Right cardiac atrium (tissue), 5 donors: ENCODE data around the gene LSAMP. TPM values are rescaled to one million over a fixed set of nuclear protein-coding genes. Genes with fewer than 3 reads are reported as not detected.

Experiments
- ATAC-seq, 2 donors: fragments of 200-7000 bp; cut with Tn5 transposase; one replicate each; pipeline versions ENCODE4 v1.8.0 to v1.9.1; 2020; ENCODE audit warnings: moderate library complexity in 2 of 2, mild to moderate bottlenecking in 1 of 2
- DNase-seq, 3 donors: peaks; one replicate each; pipeline ENCODE4 v3.0.0-alpha.2; 2020
- H3K27ac ChIP-seq: one replicate; pipeline ENCODE4 v1.5.1; 2013; ENCODE audit warnings: mild to moderate bottlenecking, low read length, control low read depth, moderate library complexity
- H3K27me3 ChIP-seq: one replicate; pipeline ENCODE4 v1.6.1; 2013; ENCODE audit not compliant: control insufficient read depth, insufficient read depth
- H3K4me1 ChIP-seq: one replicate; pipeline ENCODE4 v1.6.1; 2013; ENCODE audit warnings: low read length; ENCODE audit not compliant: control insufficient read depth, insufficient read depth
- H3K4me3 ChIP-seq: one replicate; pipeline ENCODE4 v1.5.1; 2013; ENCODE audit warnings: low read length, control low read depth
- H3K9me3 ChIP-seq: one replicate; pipeline ENCODE4 v1.6.1; 2013; ENCODE audit warnings: low read length; ENCODE audit not compliant: control insufficient read depth
- WGBS: extraction: QIAGEN DNeasy Blood & Tissue Kit; methylation state at CpG from one replicate; pipeline ENCODE4 v1.1.7; 2013; 5-methylcytosine and 5-hydroxymethylcytosine counted together
- intact Hi-C, 4 donors: fragments of 100-400 bp; cut with DNase I; formaldehyde crosslinking; loops; one replicate each; pipeline versions ENCODE4 v1.11.0 to v1.14.0; 2022 to 2023
- polyA plus RNA-seq: library from polyadenylated mRNA; stranded (reverse); fragments of 200-250 nt; gene quantifications from one replicate; pipeline ENCODE4 v1.2.3, GENCODE V29; 2013
- total RNA-seq, 4 donors: library from RNA; stranded (reverse); fragmentation: NEBNext Ultra II Directional; extraction: Animal tissue kit (Norgen Biotek cat#: 25700); gene quantifications; one replicate each; pipeline ENCODE4 v1.2.1, GENCODE V29; 2021
- donor health status: healthy with polysubstance abuse.
- donor health status: DM: no; HTN: yes; CAD: no.
- donor health status: DM: no; HTN: no; CAD: no.
- donor health status: DM: no; HTN: yes; CAD: no; lungs with severe emphysema.
- donor health status: DM: yes; HTN: yes; CAD: no.

The LSAMP gene
- total and polyA plus RNA-seq, 5 donors = 1.4 to 6.2 (median 3.7) TPM

- intact Hi-C loops = no loop called here
- 77% methylated on average over 6 of the region's 6 CpGs for WGBS
These were observed 15.6 kb downstream of the LSAMP start for GRCh38 chr3:116429479-116430269.

GRCh38 chr3:116426036-116426435 lies 19.3 kb downstream of the LSAMP start:
- WGBS = 88% methylated on average over 8 of the region's 8 CpGs

More at GRCh38 chr3:116429479-116430269, 15.6 kb downstream of the LSAMP start:
- no peak overlapping the region for H3K27ac ChIP-seq
- no peaks in the 10 kb centered on the region for H3K9me3 ChIP-seq
- no peaks in the 10 kb centered on the region for H3K4me1 ChIP-seq
- DNase-seq (no peak), ATAC-seq (no peak)
- no peak overlapping the region for H3K4me3 ChIP-seq
- no peaks in the 10 kb centered on the region for H3K27me3 ChIP-seq

GRCh38 chr3:116425126-116425525 lies 20.2 kb downstream of the LSAMP start:
- no peak overlapping the region for H3K27ac ChIP-seq
- WGBS = 79% methylated on average over 2 of the region's 2 CpGs
- intact Hi-C loops = no loop called here
- DNase-seq (no peak), ATAC-seq (no peak)
- H3K9me3 ChIP-seq = no peaks in the 10 kb centered on the region
- H3K4me1 ChIP-seq = no peaks in the 10 kb centered on the region
- no peaks in the 10 kb centered on the region for H3K27me3 ChIP-seq
- no peak overlapping the region for H3K4me3 ChIP-seq

More at GRCh38 chr3:116426036-116426435, 19.3 kb downstream of the LSAMP start:
- no peak overlapping the region for H3K4me3 ChIP-seq
- intact Hi-C loops = no loop called here
- H3K27ac ChIP-seq = no peak overlapping the region
- ATAC-seq = no peak
- H3K9me3 ChIP-seq = no peaks in the 10 kb centered on the region
- DNase-seq = no peak
- no peaks in the 10 kb centered on the region for H3K4me1 ChIP-seq
- no peaks in the 10 kb centered on the region for H3K27me3 ChIP-seq

- WGBS = 12% methylated on average over 1 of the region's 1 CpG
- intact Hi-C loops = no loop called here
- Histone ChIP-seq H3K4me1 (no peaks in the 10 kb centered on the region), H3K9me3 (no peaks in the 10 kb centered on the region), H3K27ac (no peak overlapping the region), H3K27me3 (no peaks in the 10 kb centered on the region), H3K4me3 (no peak overlapping the region)
- DNase-seq = no peak
- ATAC-seq = no peak
These were observed 21.3 kb downstream of the LSAMP start for GRCh38 chr3:116423945-116424344.

- Histone ChIP-seq H3K27ac (no peak overlapping the region), H3K27me3 (no peaks in the 10 kb centered on the region), H3K4me3 (no peak overlapping the region), H3K4me1 (no peaks in the 10 kb centered on the region), H3K9me3 (no peaks in the 10 kb centered on the region)
- WGBS = 25% methylated on average over 3 of the region's 3 CpGs
- ATAC-seq (no peak), DNase-seq (no peak)
- intact Hi-C loops = no loop called here
These were observed 21.9 kb downstream of the LSAMP start for GRCh38 chr3:116423374-116423773.

DNA sequence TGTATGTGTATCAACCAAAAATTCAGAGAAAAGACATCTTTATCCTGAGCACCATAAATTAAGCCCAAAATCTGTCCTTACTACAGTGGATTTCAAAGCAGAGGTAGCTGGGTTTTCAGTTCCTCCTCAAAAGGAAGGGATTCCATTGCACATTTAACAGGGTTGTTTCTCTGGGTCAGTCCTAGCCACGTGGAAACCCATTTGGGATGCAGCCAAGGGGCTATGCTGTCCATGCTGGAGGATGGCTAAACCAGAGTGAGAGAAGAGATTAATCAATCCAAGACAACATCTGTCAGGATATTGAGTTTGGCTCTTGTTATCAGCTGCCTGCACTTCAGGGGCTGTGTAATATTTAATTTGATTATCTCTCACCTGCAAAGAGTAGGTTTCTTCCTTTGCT lies 28.1 kb downstream of the LSAMP start:
- H3K4me1 ChIP-seq = no peaks in the 10 kb centered on the region
- no peak for DNase-seq
- WGBS = 18% methylated on average over 1 of the region's 1 CpG
- no peaks in the 10 kb centered on the region for H3K27me3 ChIP-seq
- no peak overlapping the region for H3K4me3 ChIP-seq
- intact Hi-C loops = no loop called here
- ATAC-seq = no peak
- H3K9me3 ChIP-seq = no peaks in the 10 kb centered on the region
- H3K27ac ChIP-seq = no peak overlapping the region

DNA sequence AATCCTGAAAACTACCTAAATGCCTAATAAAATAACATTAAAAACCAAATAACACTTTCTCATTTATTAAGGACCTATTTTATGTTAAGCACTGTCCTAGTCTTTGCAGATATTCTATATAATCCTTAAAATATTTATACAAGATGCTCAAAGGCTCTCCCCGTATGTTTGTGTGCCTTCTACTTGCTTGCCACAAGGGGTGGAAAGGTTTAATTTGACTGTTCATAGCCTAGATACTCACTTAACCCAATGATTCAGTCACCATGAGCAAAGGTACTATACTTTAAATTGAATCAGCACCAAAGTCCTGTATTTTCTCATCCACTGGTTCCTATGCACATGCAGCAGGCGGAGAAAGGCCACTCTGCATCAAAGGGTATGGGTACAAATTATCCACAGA lies 32.0 kb downstream of the LSAMP start:
- WGBS = 79% methylated on average over 2 of the region's 2 CpGs
- no peaks in the 10 kb centered on the region for H3K9me3 ChIP-seq
- H3K4me3 ChIP-seq = no peak overlapping the region
- ATAC-seq (no peak), DNase-seq (no peak)
- no peaks in the 10 kb centered on the region for H3K4me1 ChIP-seq
- intact Hi-C loops = no loop called here
- no peaks in the 10 kb centered on the region for H3K27me3 ChIP-seq
- no peak overlapping the region for H3K27ac ChIP-seq

DNA sequence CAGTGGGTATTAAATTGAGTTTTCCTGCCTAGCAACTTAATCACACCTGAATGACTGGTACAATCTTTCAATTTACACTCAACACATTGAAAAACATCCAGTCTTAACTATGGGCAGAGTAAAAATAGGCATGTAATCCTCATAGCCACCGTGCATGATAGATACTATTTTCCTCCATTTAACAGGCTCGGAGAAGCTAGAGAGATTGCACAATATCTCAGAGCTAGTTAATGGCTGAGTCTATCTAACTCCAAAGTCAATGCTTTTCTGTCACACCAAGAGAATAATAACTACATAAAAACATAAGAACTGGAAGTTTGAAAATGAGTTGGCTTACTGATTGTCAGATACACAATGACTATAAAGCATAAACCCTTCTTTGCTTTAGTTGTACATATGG lies 36.8 kb downstream of the LSAMP start:
- 51% methylated on average over 2 of the region's 2 CpGs for WGBS
- Histone ChIP-seq H3K4me1 (no peaks in the 10 kb centered on the region), H3K27ac (no peak overlapping the region), H3K9me3 (no peaks in the 10 kb centered on the region), H3K4me3 (no peak overlapping the region), H3K27me3 (no peaks in the 10 kb centered on the region)
- ATAC-seq = no peak
- DNase-seq = no peak
- intact Hi-C loops = no loop called here

GRCh38 chr3:116405231-116405630 lies 40.1 kb downstream of the LSAMP start:
- WGBS = 50% methylated on average over 2 of the region's 2 CpGs
- ATAC-seq = no peak
- no peak for DNase-seq
- no peaks in the 10 kb centered on the region for H3K4me1 ChIP-seq
- H3K9me3 ChIP-seq = no peaks in the 10 kb centered on the region
- H3K27ac ChIP-seq = no peak overlapping the region
- H3K27me3 ChIP-seq = no peaks in the 10 kb centered on the region
- intact Hi-C loops = no loop called here
- H3K4me3 ChIP-seq = no peak overlapping the region

GRCh38 chr3:116399701-116400226 lies 45.5 kb downstream of the LSAMP start:
- ATAC-seq (no peak), DNase-seq (no peak)
- Histone ChIP-seq H3K4me3 (no peak overlapping the region), H3K4me1 (no peaks in the 10 kb centered on the region), H3K9me3 (no peaks in the 10 kb centered on the region), H3K27ac (no peak overlapping the region), H3K27me3 (no peaks in the 10 kb centered on the region)
- intact Hi-C loops = no loop called here
- 76% methylated on average over 2 of the region's 2 CpGs for WGBS

DNA sequence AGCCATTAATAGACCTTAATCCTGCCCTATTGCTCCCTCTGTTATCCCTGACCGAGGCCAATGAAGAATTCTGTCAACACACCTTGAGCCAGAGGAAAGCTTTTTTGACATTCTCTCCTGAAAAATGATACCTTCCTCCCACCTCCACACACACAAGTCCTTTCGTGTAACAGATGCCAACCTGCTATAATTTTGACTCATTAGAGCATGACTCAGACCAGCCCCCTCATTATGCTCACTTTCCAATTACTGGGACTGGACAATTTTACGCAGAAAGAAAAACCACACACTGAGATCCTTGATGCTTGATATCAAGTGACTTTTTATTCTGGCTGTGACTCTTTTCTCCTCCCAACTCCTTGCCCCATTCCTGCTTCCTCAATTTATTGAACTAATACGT lies 50.9 kb downstream of the LSAMP start:
- Histone ChIP-seq H3K27ac (no peak overlapping the region), H3K27me3 (no peaks in the 10 kb centered on the region), H3K9me3 (no peaks in the 10 kb centered on the region), H3K4me3 (no peak overlapping the region), H3K4me1 (no peaks in the 10 kb centered on the region)
- intact Hi-C loops = no loop called here
- ATAC-seq (no peak), DNase-seq (no peak)
- 71% methylated on average over 4 of the region's 4 CpGs for WGBS
